ENCODE data around the gene COL18A1. TPM values are rescaled to one million over a fixed set of nuclear protein-coding genes. Genes with fewer than 3 reads are reported as not detected.

The COL18A1 gene
- total and polyA plus RNA-seq, 2 donors (not counting 1 experiment from before 2014, with no cell fraction given) = 15.6 to 24.7 TPM

GRCh38 chr21:45536301-45537081 is 131.5 kb downstream of the COL18A1 start:
- Histone ChIP-seq H2AFZ (ENCODE audit: insufficient read depth, low read depth, low read length, poor library complexity, severe bottlenecking) (no peak overlapping the region), H3K27me3 (replicated peaks in 1 of 4; ENCODE audit: control extremely low read depth in 1 of 4, control insufficient read depth in 3 of 4, insufficient read depth in 4 of 4, low read length in 3 of 4) (no peaks in the 10 kb centered on the region), H4K20me1 (ENCODE audit: control insufficient read depth, insufficient read depth, low read length, poor library complexity, severe bottlenecking) (no peaks in the 10 kb centered on the region), H3K27ac (ENCODE audit: low read length in 2 of 2) (no peak overlapping the region), H3K36me3 (replicated peaks in 1 of 2; ENCODE audit: control extremely low read depth in 1 of 2, control insufficient read depth in 1 of 2, extremely low read depth in 1 of 2, insufficient read depth in 2 of 2, low read length in 1 of 2) (no peaks in the 10 kb centered on the region), H3K4me2 (replicated peaks; ENCODE audit: low read depth, low read length, poor library complexity, severe bottlenecking) (no peak overlapping the region), H3K9me3 (ENCODE audit: control extremely low read depth in 1 of 3, control insufficient read depth in 2 of 3, insufficient read depth in 1 of 3, low read length in 2 of 3) (peaks cover 0 to 4% (median 0%) of the 10 kb centered on the region in 3 donors), H3K79me2 (ENCODE audit: control insufficient read depth, insufficient read depth, low read length) (no peaks in the 10 kb centered on the region), H3K9ac (ENCODE audit: low read length) (no peak overlapping the region), H3K4me3 (ENCODE audit: control extremely low read depth in 1 of 5, extremely low read depth in 1 of 5, insufficient read depth in 1 of 5, low read depth in 2 of 5, low read length in 4 of 5) (no peak overlapping the region), H3K4me1 (ENCODE audit: control insufficient read depth in 2 of 2, insufficient read depth in 2 of 2, low read length in 2 of 2) (peaks cover 17 to 25% of the 10 kb centered on the region in 2 donors)
- Mint-ChIP-seq H3K9me3 (ENCODE audit: insufficient read depth) (no peaks in the 10 kb centered on the region), H3K4me1 (peaks cover 23% of the 10 kb centered on the region), H3K27ac (no peak overlapping the region), H3K4me3 (no peak overlapping the region), H3K27me3 (no peaks in the 10 kb centered on the region)
- DNase-seq (no peak), ATAC-seq (ENCODE audit: low read depth) (no peak)
- CTCF ChIA-PET = no interaction called here
- WGBS (ENCODE audit: insufficient coverage) = 93% methylated on average over 26 of the region's 31 CpGs
- intact Hi-C loops (cut with micrococcal nuclease) = no loop called here
- TF ChIP-seq EZH2 (IDR thresholded peaks at IDR 0.05; ENCODE audit: borderline replicate concordance, insufficient read depth, low read depth, low read length, poor library complexity, severe bottlenecking) (no peak), CTCF (IDR thresholded peaks at IDR 0.05) (no peak)
- POLR2A ChIA-PET = no interaction called here

DNA sequence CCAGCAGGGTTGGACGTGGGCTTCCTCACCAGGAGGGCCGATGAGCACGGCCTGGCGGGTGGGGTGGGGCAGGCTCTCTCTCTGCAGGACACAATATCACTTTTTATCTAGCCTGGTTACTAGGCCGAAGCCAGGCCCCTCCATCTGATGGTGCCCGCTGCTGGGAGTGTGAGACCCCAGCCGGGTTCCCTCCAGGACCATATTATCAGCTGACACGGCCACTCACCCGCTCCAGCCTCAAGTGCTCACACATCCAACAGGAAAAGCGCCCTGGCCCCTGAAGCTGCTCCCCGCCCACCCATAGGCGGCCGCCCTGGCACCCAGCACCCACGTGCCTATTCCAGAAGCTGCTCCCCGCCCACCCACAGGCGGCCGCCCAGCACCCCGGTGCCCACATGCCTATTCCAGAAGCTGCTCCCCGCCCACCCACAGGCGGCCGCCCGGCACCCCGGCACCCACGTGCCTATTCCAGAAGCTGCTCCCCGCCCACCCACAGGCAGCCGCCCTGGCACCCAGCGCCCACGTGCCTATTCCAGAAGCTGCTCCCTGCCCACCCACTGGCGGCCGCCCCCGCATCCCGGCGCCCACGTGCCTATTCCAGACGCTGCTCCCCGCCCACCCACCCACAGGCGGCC is 132.3 kb downstream of the COL18A1 start:
- Histone ChIP-seq H4K20me1 (ENCODE audit: control insufficient read depth, insufficient read depth, low read length, poor library complexity, severe bottlenecking) (no peaks in the 10 kb centered on the region), H3K4me3 (ENCODE audit: control extremely low read depth in 1 of 5, extremely low read depth in 1 of 5, insufficient read depth in 1 of 5, low read depth in 2 of 5, low read length in 4 of 5) (no peak overlapping the region), H2AFZ (ENCODE audit: insufficient read depth, low read depth, low read length, poor library complexity, severe bottlenecking) (no peak overlapping the region), H3K9me3 (ENCODE audit: control extremely low read depth in 1 of 3, control insufficient read depth in 2 of 3, insufficient read depth in 1 of 3, low read length in 2 of 3) (no peaks in the 10 kb centered on the region), H3K27ac (ENCODE audit: low read length in 2 of 2) (no peak overlapping the region), H3K27me3 (replicated peaks in 1 of 4; ENCODE audit: control extremely low read depth in 1 of 4, control insufficient read depth in 3 of 4, insufficient read depth in 4 of 4, low read length in 3 of 4) (no peaks in the 10 kb centered on the region), H3K4me1 (ENCODE audit: control insufficient read depth in 2 of 2, insufficient read depth in 2 of 2, low read length in 2 of 2) (peaks cover 19 to 27% of the 10 kb centered on the region in 2 donors), H3K9ac (ENCODE audit: low read length) (no peak overlapping the region), H3K79me2 (ENCODE audit: control insufficient read depth, insufficient read depth, low read length) (no peaks in the 10 kb centered on the region), H3K36me3 (replicated peaks in 1 of 2; ENCODE audit: control extremely low read depth in 1 of 2, control insufficient read depth in 1 of 2, extremely low read depth in 1 of 2, insufficient read depth in 2 of 2, low read length in 1 of 2) (no peaks in the 10 kb centered on the region), H3K4me2 (replicated peaks; ENCODE audit: low read depth, low read length, poor library complexity, severe bottlenecking) (no peak overlapping the region)
- ChIA-PET POLR2A (no interaction called here), CTCF (no interaction called here)
- H3K27ac Mint-ChIP-seq = no peak overlapping the region
- TF ChIP-seq EZH2 (IDR thresholded peaks at IDR 0.05; ENCODE audit: borderline replicate concordance, insufficient read depth, low read depth, low read length, poor library complexity, severe bottlenecking) = no peak
- TF ChIP-seq CTCF (IDR thresholded peaks at IDR 0.05) = no peak
- no peak for ATAC-seq (ENCODE audit: low read depth)
- no peaks in the 10 kb centered on the region for H3K27me3 Mint-ChIP-seq
- H3K4me3 Mint-ChIP-seq = no peak overlapping the region
- WGBS (ENCODE audit: insufficient coverage) = 94% methylated on average over 23 of the region's 37 CpGs
- no peaks in the 10 kb centered on the region for H3K9me3 Mint-ChIP-seq (ENCODE audit: insufficient read depth)
- intact Hi-C loops (cut with micrococcal nuclease) = no loop called here
- H3K4me1 Mint-ChIP-seq = peaks cover 21% of the 10 kb centered on the region
- DNase-seq = no peak
